ENCODE data around the gene RWDD2A. TPM values are rescaled to one million over a fixed set of nuclear protein-coding genes. Genes with fewer than 3 reads are reported as not detected.

RWDD2A gene
- total RNA-seq, 1 donor from 2014 or later = 3.3 TPM

DNA sequence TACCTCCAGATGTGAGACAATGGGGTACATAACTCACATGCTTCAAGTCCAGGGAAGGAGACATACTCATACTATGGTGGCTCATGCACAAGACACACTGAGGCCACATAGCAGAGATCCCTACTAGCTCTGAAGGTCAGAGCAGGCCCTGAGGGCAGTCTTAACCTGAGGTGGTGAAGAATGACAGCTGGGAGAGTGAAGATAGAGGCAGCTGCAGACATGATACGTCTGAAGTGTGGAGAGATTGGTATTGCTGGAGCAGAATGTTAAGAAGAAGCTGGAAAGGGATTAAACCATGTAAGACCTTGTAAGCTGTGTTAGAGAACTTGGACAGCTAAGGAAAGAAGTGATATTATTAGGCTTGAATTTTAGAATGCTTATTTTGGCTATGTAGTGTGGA lies 33.0 kb upstream of the RWDD2A start:
- H3K36me3 ChIP-seq = peaks cover 74% of the 10 kb centered on the region
- DNase-seq = no peak

DNA sequence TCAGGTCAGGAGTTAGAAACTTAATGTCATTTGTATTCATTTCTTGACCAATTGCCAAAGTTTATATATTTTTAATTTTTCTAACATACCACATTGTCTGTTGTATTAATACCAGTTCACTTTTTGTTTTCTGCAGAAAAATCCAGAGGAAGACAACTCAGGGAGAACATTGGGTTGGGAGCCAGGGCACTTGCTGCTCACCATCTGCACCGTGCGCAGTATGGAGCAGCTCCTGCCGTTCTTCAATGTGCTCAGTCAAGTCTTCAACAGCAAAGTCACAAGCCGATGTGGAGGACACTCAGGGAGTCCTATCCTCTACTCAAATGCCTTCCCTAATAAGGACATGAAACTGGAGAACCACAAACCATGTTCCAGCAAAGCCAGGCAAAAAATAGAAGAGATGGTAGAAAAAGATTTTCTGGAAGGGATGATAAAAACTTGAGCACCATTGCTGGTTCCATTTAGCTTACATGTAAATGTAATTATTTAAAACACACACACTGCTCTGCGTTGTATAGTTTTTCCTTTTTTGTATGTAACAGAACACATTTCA lies 25.4 kb upstream of the RWDD2A start:
- no peak overlapping the region for H3K27ac ChIP-seq (replicated peaks)
- intact Hi-C loops (cut with micrococcal nuclease) = no loop called here

More for the DNA sequence above, 33.0 kb upstream of the RWDD2A start:
- intact Hi-C loops (cut with micrococcal nuclease) = no loop called here
- H3K9me3 ChIP-seq (replicated peaks) = no peaks in the 10 kb centered on the region
- no peak overlapping the region for H3K4me3 ChIP-seq
- no peaks in the 10 kb centered on the region for H3K27me3 ChIP-seq (ENCODE audit: low read depth)
- TF ChIP-seq, protein P1, sequence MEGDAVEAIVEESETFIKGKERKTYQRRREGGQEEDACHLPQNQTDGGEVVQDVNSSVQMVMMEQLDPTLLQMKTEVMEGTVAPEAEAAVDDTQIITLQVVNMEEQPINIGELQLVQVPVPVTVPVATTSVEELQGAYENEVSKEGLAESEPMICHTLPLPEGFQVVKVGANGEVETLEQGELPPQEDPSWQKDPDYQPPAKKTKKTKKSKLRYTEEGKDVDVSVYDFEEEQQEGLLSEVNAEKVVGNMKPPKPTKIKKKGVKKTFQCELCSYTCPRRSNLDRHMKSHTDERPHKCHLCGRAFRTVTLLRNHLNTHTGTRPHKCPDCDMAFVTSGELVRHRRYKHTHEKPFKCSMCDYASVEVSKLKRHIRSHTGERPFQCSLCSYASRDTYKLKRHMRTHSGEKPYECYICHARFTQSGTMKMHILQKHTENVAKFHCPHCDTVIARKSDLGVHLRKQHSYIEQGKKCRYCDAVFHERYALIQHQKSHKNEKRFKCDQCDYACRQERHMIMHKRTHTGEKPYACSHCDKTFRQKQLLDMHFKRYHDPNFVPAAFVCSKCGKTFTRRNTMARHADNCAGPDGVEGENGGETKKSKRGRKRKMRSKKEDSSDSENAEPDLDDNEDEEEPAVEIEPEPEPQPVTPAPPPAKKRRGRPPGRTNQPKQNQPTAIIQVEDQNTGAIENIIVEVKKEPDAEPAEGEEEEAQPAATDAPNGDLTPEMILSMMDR (IDR thresholded peaks at IDR 0.05; ENCODE audit: borderline replicate concordance) = no peak
- no peak overlapping the region for H3K27ac ChIP-seq (replicated peaks)
- H3K4me1 ChIP-seq = peaks cover 15% of the 10 kb centered on the region

DNA sequence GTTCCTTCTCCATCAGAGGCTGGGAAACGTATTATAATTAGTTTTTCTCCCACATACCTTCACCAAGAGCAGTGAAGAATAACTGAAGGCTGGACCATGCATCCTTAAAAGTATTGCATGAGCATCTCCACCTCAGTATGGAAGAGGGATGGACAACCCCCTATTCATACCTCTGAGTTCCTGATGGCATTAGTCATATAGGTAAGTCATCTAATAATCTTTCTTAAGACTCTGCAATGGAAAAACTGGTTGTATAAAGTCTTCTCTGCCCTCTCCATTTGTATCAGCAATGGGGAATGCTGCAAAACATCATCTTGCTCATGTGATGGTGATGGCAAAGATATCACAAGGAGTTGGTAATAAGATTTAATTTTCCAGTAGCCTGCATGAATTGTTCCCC lies 24.6 kb upstream of the RWDD2A start:
- TF ChIP-seq, protein P1 (IDR thresholded peaks at IDR 0.05; ENCODE audit: borderline replicate concordance) = no peak
- Histone ChIP-seq H3K27me3 (ENCODE audit: low read depth) (no peaks in the 10 kb centered on the region), H3K4me3 (no peak overlapping the region), H3K27ac (replicated peaks) (no peak overlapping the region), H3K4me1 (no peaks in the 10 kb centered on the region), H3K9me3 (replicated peaks) (no peaks in the 10 kb centered on the region), H3K36me3 (peaks cover 100% of the 10 kb centered on the region)
- no peak for DNase-seq
- intact Hi-C loops (cut with micrococcal nuclease) = no loop called here

More for the DNA sequence above, 25.4 kb upstream of the RWDD2A start:
- Histone ChIP-seq H3K27me3 (ENCODE audit: low read depth) (no peaks in the 10 kb centered on the region), H3K9me3 (replicated peaks) (no peaks in the 10 kb centered on the region), H3K4me3 (no peak overlapping the region), H3K4me1 (no peaks in the 10 kb centered on the region), H3K36me3 (peaks cover 100% of the 10 kb centered on the region)
- TF ChIP-seq, protein P1 (IDR thresholded peaks at IDR 0.05; ENCODE audit: borderline replicate concordance) = no peak
- DNase-seq = no peak

DNA sequence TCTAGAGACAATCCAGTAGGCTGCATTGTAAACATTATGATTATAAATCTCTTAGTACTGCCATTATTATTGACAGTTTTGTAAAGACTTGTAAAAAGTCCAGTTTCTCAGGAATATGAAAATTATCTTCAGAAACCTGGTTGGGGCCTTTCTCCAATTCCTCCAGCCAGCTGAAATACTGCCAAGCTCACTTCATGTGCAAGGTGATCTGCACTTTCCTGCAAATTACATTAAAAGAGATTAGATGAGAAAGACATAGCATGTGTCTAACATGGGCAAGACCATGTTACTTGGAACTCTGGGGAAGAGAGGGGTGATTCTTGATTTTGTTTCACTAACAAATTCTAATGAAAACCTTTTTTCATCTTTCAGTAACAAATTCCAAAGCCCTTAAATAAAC lies 24.1 kb upstream of the RWDD2A start:
- H3K36me3 ChIP-seq = peaks cover 100% of the 10 kb centered on the region
- no peak overlapping the region for H3K4me3 ChIP-seq
- intact Hi-C loops (cut with micrococcal nuclease) = no loop called here
- H3K9me3 ChIP-seq (replicated peaks) = no peaks in the 10 kb centered on the region
- DNase-seq = no peak
- H3K4me1 ChIP-seq = no peaks in the 10 kb centered on the region
- no peaks in the 10 kb centered on the region for H3K27me3 ChIP-seq (ENCODE audit: low read depth)
- no peak overlapping the region for H3K27ac ChIP-seq (replicated peaks)
- TF ChIP-seq, protein P1 (IDR thresholded peaks at IDR 0.05; ENCODE audit: borderline replicate concordance) = no peak

DNA sequence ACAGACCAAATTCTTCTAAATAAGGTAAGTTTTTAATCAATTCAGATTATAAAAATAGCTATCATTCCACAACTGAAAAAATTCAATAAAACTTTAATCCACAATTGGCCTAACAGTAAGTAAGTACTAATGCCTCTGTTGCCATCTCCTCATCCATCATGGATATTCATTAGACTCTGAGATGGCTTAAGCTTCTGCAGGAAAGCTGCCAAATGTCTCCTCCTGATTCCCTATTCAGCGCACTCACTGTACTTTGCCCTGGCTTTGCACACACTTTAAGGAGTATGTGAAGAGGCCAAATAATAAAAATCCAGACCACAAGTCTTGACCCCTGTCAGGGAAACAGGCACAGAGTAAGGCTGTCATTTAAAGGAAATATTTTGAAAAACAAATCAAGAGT lies 23.6 kb upstream of the RWDD2A start:
- H3K4me1 ChIP-seq = no peaks in the 10 kb centered on the region
- TF ChIP-seq, protein P1 (IDR thresholded peaks at IDR 0.05; ENCODE audit: borderline replicate concordance) = no peak
- intact Hi-C loops (cut with micrococcal nuclease) = no loop called here
- H3K9me3 ChIP-seq (replicated peaks) = no peaks in the 10 kb centered on the region
- peaks cover 100% of the 10 kb centered on the region for H3K36me3 ChIP-seq
- no peak overlapping the region for H3K4me3 ChIP-seq
- no peaks in the 10 kb centered on the region for H3K27me3 ChIP-seq (ENCODE audit: low read depth)
- no peak overlapping the region for H3K27ac ChIP-seq (replicated peaks)
- no peak for DNase-seq

All from left ventricle myocardium inferior (tissue), 1 donor.